H1 (cell line): Measurements from ENCODE around the gene CYYR1. TPM values are rescaled to one million over a fixed set of nuclear protein-coding genes. Genes with fewer than 3 reads are reported as not detected.

Experiments
- BCL11A ChIP-seq, 2 experiments: IDR thresholded peaks; one replicate each; pipeline ENCODE4 v1.6.1; 2011; ENCODE audit warnings: low read depth in 2 of 2, low read length in 2 of 2, mild to moderate bottlenecking in 2 of 2
- CBX8 ChIP-seq: fragments of 300-800, 300-1000 bp; sonication (generic); IDR thresholded peaks from 2 replicates; pipeline ENCODE4 v1.7.1; 2016; ENCODE audit warnings: low read depth, low read length, borderline replicate concordance
- CEBPB ChIP-seq: IDR thresholded peaks from 2 replicates; pipeline ENCODE4 v1.6.1; 2012; ENCODE audit warnings: low read depth, low read length
- CHD7 ChIP-seq: fragments of 300-600 bp; sonication (generic); IDR thresholded peaks from 2 replicates; pipeline ENCODE4 v1.7.1; 2012; ENCODE audit warnings: low read length, moderate library complexity, mild to moderate bottlenecking, inconsistent platforms; ENCODE audit not compliant: insufficient replicate concordance
- FOSL1 ChIP-seq: IDR thresholded peaks from 2 replicates; pipeline ENCODE4 v1.6.1; 2011; ENCODE audit warnings: mild to moderate bottlenecking, low read depth, low read length, moderate library complexity; ENCODE audit not compliant: insufficient read depth
- POU5F1 ChIP-seq: IDR thresholded peaks from 2 replicates; pipeline ENCODE4 v1.6.1; 2011; ENCODE audit warnings: low read depth, mild to moderate bottlenecking, low read length, moderate library complexity
- YY1 ChIP-seq: IDR thresholded peaks from 2 replicates; pipeline ENCODE4 v1.6.1; 2011; ENCODE audit warnings: low read depth, mild to moderate bottlenecking, low read length
- polyA plus RNA-seq, 7 experiments: library from polyadenylated mRNA; depleted of rRNA in 3 of 7; stranded (reverse) in 5 of 7; unstranded in 2 of 7; fragments of >200 nt in 5 of 7; fragments of 200-250 nt in 2 of 7; gene quantifications; 1 replicate in 5 of 7; 2 replicates in 1 of 7; 4 replicates in 1 of 7; pipeline versions ENCODE4 v1.2.1 to v1.2.3, GENCODE V29; 2011 to 2013; ENCODE audit warnings: missing spikeins in 2 of 7, mixed read lengths in 2 of 7
- total RNA-seq: library from RNA; stranded (reverse); fragmentation: NEBNext Ultra II Directional; extraction: Animal tissue kit (Norgen Biotek cat#: 25700); gene quantifications from 2 replicates; pipeline ENCODE4 v1.2.1, GENCODE V29; 2021

Gene CYYR1
- total and polyA plus RNA-seq, 2 of the 8 experiments (the other 6 are each of a cell fraction or from before 2014, with no cell fraction given) = 12.2 to 37.9 TPM

- TF ChIP-seq CHD7 (no peak), FOSL1 (no peak), CBX8 (no peak), CEBPB (no peak), POU5F1 (no peak), YY1 (no peak), BCL11A (IDR thresholded peaks at IDR 0.05; ENCODE audit: low read depth in 2 of 2, low read length in 2 of 2) (no peak)
- TF ChIP-seq, all 59 proteins: peak for 0
These were observed 20.7 kb upstream of the CYYR1 start (continued) for GRCh38 chr21:26593800-26594199.
